ENCODE results near the gene CEACAM18. TPM values are rescaled to one million over a fixed set of nuclear protein-coding genes. Genes with fewer than 3 reads are reported as not detected.

Gene CEACAM18
- total and polyA plus RNA-seq, 2 of the 4 experiments (the other 2 are of a cell fraction), result not detected

GRCh38 chr19:51521357-51521756 lies 43.0 kb downstream of the CEACAM18 start:
- no peak overlapping the region for H3K18ac ChIP-seq (ENCODE audit: low read depth, low read length)
- H3K23ac ChIP-seq (ENCODE audit: low read depth, low read length), result no peak overlapping the region
- H3K9me1 ChIP-seq (ENCODE audit: insufficient read depth, low read length), result no peaks in the 10 kb centered on the region
- BruUV-seq (replicated peaks), result no TSS peak
- no peak overlapping the region for H2AFZ ChIP-seq (replicated peaks; ENCODE audit: low read length, poor library complexity)
- H3K4ac ChIP-seq (ENCODE audit: low read depth, low read length), result no peak overlapping the region
- H2AK5ac ChIP-seq (ENCODE audit: low read depth, low read length), result no peak overlapping the region
- no peak for ATAC-seq (ENCODE audit: low read depth)
- ChIA-PET CTCF (no interaction called here), POLR2A (ENCODE audit: unreplicated experiment) (no interaction called here)
- no peak overlapping the region for H3K56ac ChIP-seq (ENCODE audit: extremely low read depth, insufficient read depth, low read length)
- no peak overlapping the region for H3K4me3 ChIP-seq (ENCODE audit: insufficient read depth, low read depth, low read length)
- H2BK20ac ChIP-seq (ENCODE audit: low read depth, low read length), result no peak overlapping the region
- no peaks in the 10 kb centered on the region for H3K9me3 ChIP-seq (ENCODE audit: control insufficient read depth, insufficient read depth, low read length)
- H4K5ac ChIP-seq (ENCODE audit: low read depth, low read length), result no peak overlapping the region
- no peaks in the 10 kb centered on the region for H4K20me1 ChIP-seq (ENCODE audit: insufficient read depth, low read length)
- intact Hi-C loops (cut with micrococcal nuclease) (no loop called here), in situ Hi-C loops (cut with MboI; ENCODE audit: low sequenced_read_pairs) (no loop called here), dilution Hi-C loops (cut with HindIII; ENCODE audit: low sequenced_read_pairs, unreplicated experiment) (no loop called here)
- no peak overlapping the region for H2AK9ac ChIP-seq (replicated peaks; ENCODE audit: low read depth, low read length, poor library complexity)
- no peak overlapping the region for H3K4me2 ChIP-seq (ENCODE audit: low read depth, low read length)
- H2BK5ac ChIP-seq (ENCODE audit: low read depth, low read length, poor library complexity, severe bottlenecking), result no peak overlapping the region
- DNase-seq, result no peak
- H4K8ac ChIP-seq (ENCODE audit: low read depth in 2 of 2, low read length in 2 of 2), result no peak overlapping the region
- TF ChIP-seq MXI1 (IDR thresholded peaks at IDR 0.05; ENCODE audit: borderline replicate concordance, low read depth, low read length) (no peak), MAZ (IDR thresholded peaks at IDR 0.05; ENCODE audit: borderline replicate concordance, low read depth, low read length) (no peak), RAD21 (IDR thresholded peaks at IDR 0.05; ENCODE audit: low read length) (no peak), POLR2A (IDR thresholded peaks at IDR 0.05; ENCODE audit: low read depth, low read length) (no peak), SMC3 (IDR thresholded peaks at IDR 0.05; ENCODE audit: low read depth, low read length) (no peak)
- WGBS, 2 experiments (ENCODE audit: extremely low coverage in 2 of 2, insufficient read length in 1 of 2), result no CpG with 5 or more reads among the region's 2 CpGs
- no peaks in the 10 kb centered on the region for H3K36me3 ChIP-seq (ENCODE audit: control insufficient read depth, insufficient read depth, low read length)
- no peak overlapping the region for H3K9ac ChIP-seq (ENCODE audit: low read depth, low read length)
- H3K27me3 ChIP-seq (ENCODE audit: control insufficient read depth, insufficient read depth, low read length), result no peaks in the 10 kb centered on the region
- no peak overlapping the region for H3K27ac ChIP-seq (ENCODE audit: insufficient read depth, low read length)
- no peak overlapping the region for H3K14ac ChIP-seq (replicated peaks; ENCODE audit: low read depth, low read length)
- no peaks in the 10 kb centered on the region for H3K4me1 ChIP-seq (ENCODE audit: control insufficient read depth, insufficient read depth, low read length)
- H2BK15ac ChIP-seq (ENCODE audit: low read depth, low read length), result no peak overlapping the region
- no peaks in the 10 kb centered on the region for H3K79me1 ChIP-seq (ENCODE audit: low read depth in 1 of 2, low read length in 2 of 2)
- no peak overlapping the region for H2BK120ac ChIP-seq (ENCODE audit: low read depth, low read length)
- no peak overlapping the region for H4K91ac ChIP-seq (ENCODE audit: insufficient read depth, low read depth, low read length)

Measured in IMR-90 (cell line).